Lower lobe of right lung (tissue), 2 donors: Measurements from ENCODE around the gene BNIP2. TPM values are rescaled to one million over a fixed set of nuclear protein-coding genes. Genes with fewer than 3 reads are reported as not detected.

ENCODE experiments used
- ATAC-seq, 2 donors: fragments of 200-7000 bp; cut with Tn5 transposase; one replicate each; pipeline ENCODE4 v1.9.1; 2020 to 2022; ENCODE audit warnings: mild to moderate bottlenecking in 2 of 2, moderate library complexity in 2 of 2
- DNase-seq: peaks from one replicate; pipeline ENCODE4 v3.0.0-alpha.2; 2020
- H3K27ac ChIP-seq: fragments of 200-600 bp; one replicate; pipeline ENCODE4 v1.8.0; 2022
- H3K27me3 ChIP-seq: fragments of 200-600 bp; one replicate; pipeline ENCODE4 v1.8.0; 2022; ENCODE audit warnings: low read depth
- H3K36me3 ChIP-seq: fragments of 200-600 bp; one replicate; pipeline ENCODE4 v1.8.0; 2022; ENCODE audit warnings: mild to moderate bottlenecking
- H3K4me1 ChIP-seq: fragments of 200-600 bp; one replicate; pipeline ENCODE4 v1.8.0; 2022
- H3K4me3 ChIP-seq: fragments of 200-600 bp; one replicate; pipeline ENCODE4 v1.8.0; 2022; ENCODE audit warnings: mild to moderate bottlenecking
- H3K9me3 ChIP-seq: fragments of 200-600 bp; one replicate; pipeline ENCODE4 v1.8.0; 2022
- CTCF ChIP-seq: fragments of 200-600 bp; IDR thresholded peaks from one replicate; pipeline ENCODE4 v1.8.0; 2022; ENCODE audit warnings: antibody characterized with exemption, mild to moderate bottlenecking
- intact Hi-C: fragments of 100-400 bp; cut with DNase I; formaldehyde crosslinking; loops from one replicate; pipeline ENCODE4 v1.11.0; 2022
- total RNA-seq: library from RNA; stranded (reverse); fragmentation: NEBNext Ultra II Directional; extraction: Animal tissue kit (Norgen Biotek cat#: 25700); gene quantifications from one replicate; pipeline ENCODE4 v1.2.1, GENCODE V29; 2021
- donor health status: DM: no; HTN: yes; CAD: no; lungs with severe emphysema.

Gene BNIP2
- total RNA-seq, 1 donor from 2014 or later = 109 TPM

GRCh38 chr15:59678620-59679019 lies 10.5 kb downstream of the BNIP2 start:
- no peak for ATAC-seq
- H3K4me3 ChIP-seq = no peak overlapping the region
- no peak for TF ChIP-seq CTCF
- no peak for DNase-seq
- intact Hi-C loops = no loop called here
- no peaks in the 10 kb centered on the region for H3K27me3 ChIP-seq
- peaks cover 89% of the 10 kb centered on the region for H3K36me3 ChIP-seq
- H3K27ac ChIP-seq = no peak overlapping the region
- H3K9me3 ChIP-seq = no peaks in the 10 kb centered on the region
- H3K4me1 ChIP-seq = peaks cover 5% of the 10 kb centered on the region

- H3K4me3 ChIP-seq = no peak overlapping the region
- H3K4me1 ChIP-seq = peaks cover under 1% of the 10 kb centered on the region
- H3K27me3 ChIP-seq = no peaks in the 10 kb centered on the region
- ATAC-seq (no peak), DNase-seq (no peak)
- H3K9me3 ChIP-seq = no peaks in the 10 kb centered on the region
- H3K36me3 ChIP-seq = peaks cover 94% of the 10 kb centered on the region
- intact Hi-C loops = no loop called here
- no peak overlapping the region for H3K27ac ChIP-seq
- TF ChIP-seq CTCF = no peak
These were observed 10.9 kb downstream of the BNIP2 start for GRCh38 chr15:59678172-59678571.

- H3K27me3 ChIP-seq = no peaks in the 10 kb centered on the region
- no peak for TF ChIP-seq CTCF
- peaks cover 100% of the 10 kb centered on the region for H3K36me3 ChIP-seq
- H3K27ac ChIP-seq = no peak overlapping the region
- no peak overlapping the region for H3K4me3 ChIP-seq
- no peak for ATAC-seq
- intact Hi-C loops = no loop called here
- no peak for DNase-seq
- no peaks in the 10 kb centered on the region for H3K9me3 ChIP-seq
- no peaks in the 10 kb centered on the region for H3K4me1 ChIP-seq
These were observed 12.6 kb downstream of the BNIP2 start for GRCh38 chr15:59676565-59676964.

- DNase-seq = no peak
- no peak for TF ChIP-seq CTCF
- intact Hi-C loops = no loop called here
- no peak for ATAC-seq
- Histone ChIP-seq H3K4me1 (no peaks in the 10 kb centered on the region), H3K9me3 (no peaks in the 10 kb centered on the region), H3K36me3 (peaks cover 100% of the 10 kb centered on the region), H3K4me3 (no peak overlapping the region), H3K27ac (no peak overlapping the region), H3K27me3 (no peaks in the 10 kb centered on the region)
These were observed 14.7 kb downstream of the BNIP2 start for GRCh38 chr15:59674361-59674877.

GRCh38 chr15:59668556-59668955 lies 20.6 kb downstream of the BNIP2 start:
- ATAC-seq = no peak
- no peak for DNase-seq
- Histone ChIP-seq H3K27me3 (no peaks in the 10 kb centered on the region), H3K4me1 (no peaks in the 10 kb centered on the region), H3K27ac (no peak overlapping the region), H3K9me3 (no peaks in the 10 kb centered on the region), H3K36me3 (peaks cover 98% of the 10 kb centered on the region), H3K4me3 (no peak overlapping the region)
- intact Hi-C loops = no loop called here
- no peak for TF ChIP-seq CTCF

GRCh38 chr15:59662260-59662659 lies 26.9 kb downstream of the BNIP2 start:
- ATAC-seq (no peak), DNase-seq (no peak)
- TF ChIP-seq CTCF = no peak
- peaks cover 74% of the 10 kb centered on the region for H3K36me3 ChIP-seq
- H3K27me3 ChIP-seq = no peaks in the 10 kb centered on the region
- peaks cover 4% of the 10 kb centered on the region for H3K4me1 ChIP-seq
- H3K9me3 ChIP-seq = no peaks in the 10 kb centered on the region
- H3K4me3 ChIP-seq = no peak overlapping the region
- no peak overlapping the region for H3K27ac ChIP-seq
- intact Hi-C loops = no loop called here
